Measurements from ENCODE around the gene PARVA. TPM values are rescaled to one million over a fixed set of nuclear protein-coding genes. Genes with fewer than 3 reads are reported as not detected.

PARVA gene
- polyA plus RNA-seq, 2 of the 4 experiments (the other 2 are of a cell fraction): 25.5 to 26.1 TPM

DNA sequence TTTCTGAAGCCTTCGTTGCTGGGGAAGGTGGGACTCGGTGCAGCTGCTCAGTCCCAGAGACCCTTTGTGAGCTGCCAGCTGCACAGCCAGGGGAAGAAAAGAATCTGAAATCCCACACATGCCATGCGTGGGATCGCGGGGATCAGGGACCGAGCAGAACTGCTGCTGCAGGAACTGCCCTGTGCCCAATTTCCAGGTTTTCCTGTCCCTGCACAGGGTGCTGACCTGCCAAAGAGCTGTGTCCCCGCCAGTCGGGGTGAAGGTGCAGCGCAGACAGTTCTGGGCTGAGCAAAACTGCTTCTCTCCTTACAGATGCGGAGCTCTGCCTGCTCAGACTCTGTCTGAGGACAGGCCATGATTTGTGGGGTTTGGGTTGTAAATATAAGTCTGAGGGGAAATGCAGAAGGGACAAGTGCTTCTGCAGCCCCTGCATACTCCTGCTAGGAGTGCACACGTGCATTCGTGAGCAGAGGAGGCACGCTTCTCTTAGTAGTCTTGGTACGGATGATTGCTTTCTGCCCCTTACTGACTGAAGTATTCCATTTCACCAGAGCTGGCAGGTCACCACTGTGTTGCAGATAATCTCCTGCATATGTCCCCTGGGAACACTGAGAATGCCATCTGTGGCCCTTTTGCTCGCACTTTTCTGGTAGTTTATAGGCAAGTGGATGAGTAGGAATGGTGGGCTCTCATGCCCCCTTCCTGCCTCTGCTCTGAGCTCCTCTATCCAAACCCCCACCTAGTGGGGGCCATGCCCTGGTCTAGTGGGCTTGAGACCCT, 141.4 kb downstream of the PARVA start:
- H3K4me3 ChIP-seq: no peak overlapping the region
- no peaks in the 10 kb centered on the region for H3K9me3 ChIP-seq
- no peak overlapping the region for H3K27ac ChIP-seq
- FAIRE-seq (no peak), ATAC-seq (no peak), DNase-seq (ENCODE audit: low read depth in 1 of 2, low spot score in 1 of 2) (no peak)
- no peak overlapping the region for H3K4me2 ChIP-seq
- H3K4me1 ChIP-seq: no peaks in the 10 kb centered on the region
- WGBS (ENCODE audit: missing lambda C conversion rate): 94% methylated on average over 12 of the region's 15 CpGs
- CTCF ChIA-PET: interaction anchor here (0.6 to 1.3 kb wide), 4 partner anchors 14 to 479 kb away, joined by 3 to 6 read pairs (median 4); no protein-coding TSS in a partner anchor
- POLR2A ChIA-PET: no interaction called here
- no peak for TF ChIP-seq FOXS1 (CRISPR knock-in tag; IDR thresholded peaks at IDR 0.05)
- TF ChIP-seq MAZ (IDR thresholded peaks at IDR 0.05; ENCODE audit: borderline replicate concordance, low read depth, low read length): no peak
- no peak for TF ChIP-seq RARB (CRISPR knock-in tag; IDR thresholded peaks at IDR 0.05)
- no peak for TF ChIP-seq NR3C1 (IDR thresholded peaks at IDR 0.05)
- TF ChIP-seq, protein P1, sequence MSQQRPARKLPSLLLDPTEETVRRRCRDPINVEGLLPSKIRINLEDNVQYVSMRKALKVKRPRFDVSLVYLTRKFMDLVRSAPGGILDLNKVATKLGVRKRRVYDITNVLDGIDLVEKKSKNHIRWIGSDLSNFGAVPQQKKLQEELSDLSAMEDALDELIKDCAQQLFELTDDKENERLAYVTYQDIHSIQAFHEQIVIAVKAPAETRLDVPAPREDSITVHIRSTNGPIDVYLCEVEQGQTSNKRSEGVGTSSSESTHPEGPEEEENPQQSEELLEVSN (IDR thresholded peaks at IDR 0.05; ENCODE audit: borderline replicate concordance, low read depth): no peak
- no peak for TF ChIP-seq EP300 (IDR thresholded peaks at IDR 0.05)
- TF ChIP-seq CBX2 (IDR thresholded peaks at IDR 0.05; ENCODE audit: borderline replicate concordance, low read depth): no peak
- no peak for TF ChIP-seq NPAS2 (CRISPR knock-in tag; IDR thresholded peaks at IDR 0.05; ENCODE audit: borderline replicate concordance)
- TF ChIP-seq, protein P2, sequence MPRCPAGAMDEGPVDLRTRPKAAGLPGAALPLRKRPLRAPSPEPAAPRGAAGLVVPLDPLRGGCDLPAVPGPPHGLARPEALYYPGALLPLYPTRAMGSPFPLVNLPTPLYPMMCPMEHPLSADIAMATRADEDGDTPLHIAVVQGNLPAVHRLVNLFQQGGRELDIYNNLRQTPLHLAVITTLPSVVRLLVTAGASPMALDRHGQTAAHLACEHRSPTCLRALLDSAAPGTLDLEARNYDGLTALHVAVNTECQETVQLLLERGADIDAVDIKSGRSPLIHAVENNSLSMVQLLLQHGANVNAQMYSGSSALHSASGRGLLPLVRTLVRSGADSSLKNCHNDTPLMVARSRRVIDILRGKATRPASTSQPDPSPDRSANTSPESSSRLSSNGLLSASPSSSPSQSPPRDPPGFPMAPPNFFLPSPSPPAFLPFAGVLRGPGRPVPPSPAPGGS (IDR thresholded peaks at IDR 0.05): no peak
- TF ChIP-seq RNF2 (IDR thresholded peaks at IDR 0.05; ENCODE audit: borderline replicate concordance, low read depth): no peak
- no peak for TF ChIP-seq ZNF302 (CRISPR knock-in tag; IDR thresholded peaks at IDR 0.05)
- no peak for TF ChIP-seq PHF8 (IDR thresholded peaks at IDR 0.05; ENCODE audit: borderline replicate concordance, low read depth)
- TF ChIP-seq, protein P3, sequence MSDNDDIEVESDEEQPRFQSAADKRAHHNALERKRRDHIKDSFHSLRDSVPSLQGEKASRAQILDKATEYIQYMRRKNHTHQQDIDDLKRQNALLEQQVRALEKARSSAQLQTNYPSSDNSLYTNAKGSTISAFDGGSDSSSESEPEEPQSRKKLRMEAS (IDR thresholded peaks at IDR 0.05): no peak
- TF ChIP-seq HEYL (CRISPR knock-in tag; IDR thresholded peaks at IDR 0.05): no peak
- TF ChIP-seq, protein P4, sequence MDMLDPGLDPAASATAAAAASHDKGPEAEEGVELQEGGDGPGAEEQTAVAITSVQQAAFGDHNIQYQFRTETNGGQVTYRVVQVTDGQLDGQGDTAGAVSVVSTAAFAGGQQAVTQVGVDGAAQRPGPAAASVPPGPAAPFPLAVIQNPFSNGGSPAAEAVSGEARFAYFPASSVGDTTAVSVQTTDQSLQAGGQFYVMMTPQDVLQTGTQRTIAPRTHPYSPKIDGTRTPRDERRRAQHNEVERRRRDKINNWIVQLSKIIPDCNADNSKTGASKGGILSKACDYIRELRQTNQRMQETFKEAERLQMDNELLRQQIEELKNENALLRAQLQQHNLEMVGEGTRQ (IDR thresholded peaks at IDR 0.05): no peak
- no peak for TF ChIP-seq EHMT2 (IDR thresholded peaks at IDR 0.05; ENCODE audit: low read depth)
- no peak for TF ChIP-seq FOSL2 (IDR thresholded peaks at IDR 0.05)
- no peak for TF ChIP-seq FOSL2 (CRISPR knock-in tag; IDR thresholded peaks at IDR 0.05)
- no peak for TF ChIP-seq RAD21 (conservative IDR thresholded peaks at IDR 0.05 in 1 of 2, IDR thresholded peaks at IDR 0.05 in 1 of 2)
- TF ChIP-seq FOSB (CRISPR knock-in tag; IDR thresholded peaks at IDR 0.05): no peak

DNA sequence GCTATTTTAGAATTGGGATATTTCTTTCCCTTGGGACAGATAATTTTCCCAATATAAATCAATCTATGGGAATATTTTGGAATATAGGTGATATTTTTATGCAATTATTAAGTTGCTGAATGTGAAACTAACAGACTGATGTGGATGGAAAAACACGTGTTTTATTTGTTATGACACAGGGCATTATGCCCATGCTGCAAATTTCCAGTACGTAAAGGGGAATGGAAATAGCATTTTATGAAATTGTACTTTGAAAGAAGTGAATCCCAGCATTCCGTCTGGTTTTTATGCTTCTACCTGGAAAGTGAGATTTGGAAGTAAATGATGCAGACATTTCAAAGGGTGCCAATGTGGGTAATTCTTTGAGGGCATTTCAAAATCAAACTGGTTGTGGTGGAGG, 142.7 kb downstream of the PARVA start:
- ChIA-PET POLR2A (no interaction called here), CTCF (interaction anchor here (0.9 kb wide), 1 partner anchor 144 kb away, joined by 3 read pairs; no protein-coding TSS in a partner anchor)
- Histone ChIP-seq H3K27ac (no peak overlapping the region), H3K4me1 (no peaks in the 10 kb centered on the region), H3K4me3 (no peak overlapping the region), H3K4me2 (no peak overlapping the region), H3K9me3 (no peaks in the 10 kb centered on the region)
- no peak for FAIRE-seq
- WGBS (ENCODE audit: missing lambda C conversion rate): 91% methylated on average over 3 of the region's 3 CpGs
- no peak for TF ChIP-seq CEBPB (IDR thresholded peaks at IDR 0.05)
- no peak for TF ChIP-seq ESRRA (IDR thresholded peaks at IDR 0.05; ENCODE audit: borderline replicate concordance, low read length)
- TF ChIP-seq MYC (IDR thresholded peaks at IDR 0.05; ENCODE audit: borderline replicate concordance, low read length): no peak
- TF ChIP-seq HOXB5 (CRISPR knock-in tag; IDR thresholded peaks at IDR 0.05): no peak
- no peak for TF ChIP-seq JUN (IDR thresholded peaks at IDR 0.05)
- TF ChIP-seq, protein P5, sequence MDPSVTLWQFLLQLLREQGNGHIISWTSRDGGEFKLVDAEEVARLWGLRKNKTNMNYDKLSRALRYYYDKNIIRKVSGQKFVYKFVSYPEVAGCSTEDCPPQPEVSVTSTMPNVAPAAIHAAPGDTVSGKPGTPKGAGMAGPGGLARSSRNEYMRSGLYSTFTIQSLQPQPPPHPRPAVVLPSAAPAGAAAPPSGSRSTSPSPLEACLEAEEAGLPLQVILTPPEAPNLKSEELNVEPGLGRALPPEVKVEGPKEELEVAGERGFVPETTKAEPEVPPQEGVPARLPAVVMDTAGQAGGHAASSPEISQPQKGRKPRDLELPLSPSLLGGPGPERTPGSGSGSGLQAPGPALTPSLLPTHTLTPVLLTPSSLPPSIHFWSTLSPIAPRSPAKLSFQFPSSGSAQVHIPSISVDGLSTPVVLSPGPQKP (IDR thresholded peaks at IDR 0.05; ENCODE audit: low read depth, low read length): no peak
- no peak for TF ChIP-seq PHF8 (IDR thresholded peaks at IDR 0.05; ENCODE audit: borderline replicate concordance, low read depth)
- TF ChIP-seq, protein P6, sequence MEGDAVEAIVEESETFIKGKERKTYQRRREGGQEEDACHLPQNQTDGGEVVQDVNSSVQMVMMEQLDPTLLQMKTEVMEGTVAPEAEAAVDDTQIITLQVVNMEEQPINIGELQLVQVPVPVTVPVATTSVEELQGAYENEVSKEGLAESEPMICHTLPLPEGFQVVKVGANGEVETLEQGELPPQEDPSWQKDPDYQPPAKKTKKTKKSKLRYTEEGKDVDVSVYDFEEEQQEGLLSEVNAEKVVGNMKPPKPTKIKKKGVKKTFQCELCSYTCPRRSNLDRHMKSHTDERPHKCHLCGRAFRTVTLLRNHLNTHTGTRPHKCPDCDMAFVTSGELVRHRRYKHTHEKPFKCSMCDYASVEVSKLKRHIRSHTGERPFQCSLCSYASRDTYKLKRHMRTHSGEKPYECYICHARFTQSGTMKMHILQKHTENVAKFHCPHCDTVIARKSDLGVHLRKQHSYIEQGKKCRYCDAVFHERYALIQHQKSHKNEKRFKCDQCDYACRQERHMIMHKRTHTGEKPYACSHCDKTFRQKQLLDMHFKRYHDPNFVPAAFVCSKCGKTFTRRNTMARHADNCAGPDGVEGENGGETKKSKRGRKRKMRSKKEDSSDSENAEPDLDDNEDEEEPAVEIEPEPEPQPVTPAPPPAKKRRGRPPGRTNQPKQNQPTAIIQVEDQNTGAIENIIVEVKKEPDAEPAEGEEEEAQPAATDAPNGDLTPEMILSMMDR (IDR thresholded peaks at IDR 0.05): no peak
- TF ChIP-seq EHMT2 (IDR thresholded peaks at IDR 0.05; ENCODE audit: low read depth): no peak
- no peak for TF ChIP-seq FOSB (CRISPR knock-in tag; IDR thresholded peaks at IDR 0.05)
- TF ChIP-seq, protein P7, sequence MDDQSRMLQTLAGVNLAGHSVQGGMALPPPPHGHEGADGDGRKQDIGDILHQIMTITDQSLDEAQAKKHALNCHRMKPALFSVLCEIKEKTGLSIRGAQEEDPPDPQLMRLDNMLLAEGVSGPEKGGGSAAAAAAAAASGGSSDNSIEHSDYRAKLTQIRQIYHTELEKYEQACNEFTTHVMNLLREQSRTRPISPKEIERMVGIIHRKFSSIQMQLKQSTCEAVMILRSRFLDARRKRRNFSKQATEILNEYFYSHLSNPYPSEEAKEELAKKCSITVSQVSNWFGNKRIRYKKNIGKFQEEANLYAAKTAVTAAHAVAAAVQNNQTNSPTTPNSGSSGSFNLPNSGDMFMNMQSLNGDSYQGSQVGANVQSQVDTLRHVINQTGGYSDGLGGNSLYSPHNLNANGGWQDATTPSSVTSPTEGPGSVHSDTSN (IDR thresholded peaks at IDR 0.05): no peak
- TF ChIP-seq FOXS1 (CRISPR knock-in tag; IDR thresholded peaks at IDR 0.05): no peak
- TF ChIP-seq RNF2 (IDR thresholded peaks at IDR 0.05; ENCODE audit: borderline replicate concordance, low read depth): no peak
- DNase-seq (ENCODE audit: low read depth in 1 of 2, low spot score in 1 of 2): no peak
- ATAC-seq: no peak

Measured in A549 (cell line).